Measurements from ENCODE around the gene ADNP2.

The ADNP2 gene

DNA sequence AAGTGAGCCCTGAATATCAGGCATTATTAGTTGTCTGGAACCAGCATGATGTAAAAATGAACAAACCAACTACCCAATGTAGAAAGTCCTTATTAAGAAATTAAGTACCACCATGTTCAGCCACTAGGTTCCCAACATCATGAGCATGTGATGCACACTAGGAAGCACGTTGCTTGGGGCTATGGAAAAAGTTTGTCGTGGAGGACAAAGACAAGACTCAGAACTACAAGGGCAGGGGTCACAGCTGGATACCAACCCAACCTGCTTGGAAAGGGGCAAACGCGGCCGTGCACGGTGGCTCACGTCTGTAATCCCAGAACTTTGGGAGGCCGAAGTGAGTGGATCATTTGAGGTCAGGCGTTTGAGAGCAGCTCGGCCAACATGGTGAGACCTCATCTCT lies 64.0 kb downstream of the ADNP2 start:
- no peak for DNase-seq

DNA sequence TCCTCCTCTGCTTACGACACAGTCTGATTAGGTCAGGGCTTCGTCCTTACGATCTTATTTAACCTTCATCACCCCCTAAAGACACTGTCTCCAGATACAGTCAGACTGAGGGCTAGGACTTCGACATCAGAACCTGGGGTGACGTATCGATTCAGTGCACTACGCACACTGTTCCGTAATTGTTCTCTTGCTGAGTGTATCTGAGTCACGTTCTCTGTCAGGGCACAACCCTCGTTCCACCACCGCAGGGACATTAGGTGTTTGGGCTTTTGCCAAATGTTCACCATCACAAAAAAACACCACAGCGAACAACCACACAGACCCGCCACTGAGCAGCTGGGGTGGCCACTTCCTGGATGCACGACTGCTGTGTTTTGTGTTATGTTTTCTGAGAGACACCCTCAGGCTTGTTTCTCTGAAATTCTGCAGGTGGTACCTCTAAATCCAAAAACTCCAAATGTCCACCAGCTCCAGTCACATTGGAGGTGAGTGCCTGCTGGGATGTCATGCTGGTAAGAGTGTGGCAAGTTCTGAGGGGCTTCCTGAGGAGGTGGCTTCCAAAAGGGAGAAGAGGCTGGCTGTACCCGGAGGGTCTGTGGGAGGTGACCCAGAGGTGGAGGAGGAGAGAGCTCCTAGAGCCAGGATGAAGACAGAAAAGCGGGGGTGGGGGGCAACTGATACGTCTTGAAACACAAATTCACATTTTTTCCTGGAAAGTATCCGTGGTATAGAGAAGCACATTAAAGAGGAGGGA lies 66.6 kb downstream of the ADNP2 start:
- DNase-seq, result peak; percentile 29

GRCh38 chr18:80176334-80177073 lies 67.4 kb downstream of the ADNP2 start:
- DNase-seq, result peak; percentile 73

- DNase-seq, result no peak
These were observed 68.1 kb downstream of the ADNP2 start for GRCh38 chr18:80177128-80177527.

DNA sequence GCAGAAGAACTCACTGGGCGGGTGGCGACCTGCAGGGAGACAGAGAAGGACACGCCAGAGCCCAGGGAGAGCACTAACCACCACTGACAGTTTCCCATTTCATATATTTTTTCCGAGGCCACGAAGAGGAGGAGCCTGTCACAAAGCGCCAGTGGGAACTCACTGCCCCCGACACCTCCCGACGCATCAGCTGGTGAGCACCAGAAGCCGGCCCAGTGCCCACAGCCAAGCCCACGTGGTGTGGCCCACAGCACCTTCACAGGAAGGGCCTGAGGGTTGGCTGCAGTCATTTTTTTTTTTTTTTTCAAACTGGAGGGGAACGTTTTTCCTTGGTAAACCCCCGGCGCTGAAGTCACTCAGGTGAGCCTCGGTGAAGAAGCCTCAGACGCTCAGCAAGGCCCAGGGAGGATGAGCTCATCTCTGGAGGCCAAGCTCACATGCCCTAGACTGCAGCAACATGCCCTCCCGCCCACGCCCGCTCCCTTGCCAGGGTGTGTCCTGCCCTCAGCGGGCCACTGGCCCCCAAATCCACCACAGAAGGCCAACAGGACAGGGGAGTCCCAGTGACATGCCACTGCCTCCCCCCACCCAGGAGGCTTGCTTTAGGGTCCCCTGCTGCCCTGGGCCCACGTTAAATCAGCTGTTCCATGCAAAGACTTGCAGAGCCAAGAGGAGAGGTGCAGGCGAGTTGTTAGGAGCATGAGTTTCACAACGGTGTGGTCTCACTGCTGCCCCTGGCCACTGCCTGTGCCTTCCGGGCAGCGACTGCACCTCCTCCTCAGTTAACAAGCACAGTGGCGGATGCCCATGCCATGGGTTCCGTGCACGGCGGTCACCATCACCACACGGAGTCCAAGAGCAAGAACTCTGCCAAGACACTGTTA lies 70.1 kb downstream of the ADNP2 start:
- DNase-seq, result no peak

DNA sequence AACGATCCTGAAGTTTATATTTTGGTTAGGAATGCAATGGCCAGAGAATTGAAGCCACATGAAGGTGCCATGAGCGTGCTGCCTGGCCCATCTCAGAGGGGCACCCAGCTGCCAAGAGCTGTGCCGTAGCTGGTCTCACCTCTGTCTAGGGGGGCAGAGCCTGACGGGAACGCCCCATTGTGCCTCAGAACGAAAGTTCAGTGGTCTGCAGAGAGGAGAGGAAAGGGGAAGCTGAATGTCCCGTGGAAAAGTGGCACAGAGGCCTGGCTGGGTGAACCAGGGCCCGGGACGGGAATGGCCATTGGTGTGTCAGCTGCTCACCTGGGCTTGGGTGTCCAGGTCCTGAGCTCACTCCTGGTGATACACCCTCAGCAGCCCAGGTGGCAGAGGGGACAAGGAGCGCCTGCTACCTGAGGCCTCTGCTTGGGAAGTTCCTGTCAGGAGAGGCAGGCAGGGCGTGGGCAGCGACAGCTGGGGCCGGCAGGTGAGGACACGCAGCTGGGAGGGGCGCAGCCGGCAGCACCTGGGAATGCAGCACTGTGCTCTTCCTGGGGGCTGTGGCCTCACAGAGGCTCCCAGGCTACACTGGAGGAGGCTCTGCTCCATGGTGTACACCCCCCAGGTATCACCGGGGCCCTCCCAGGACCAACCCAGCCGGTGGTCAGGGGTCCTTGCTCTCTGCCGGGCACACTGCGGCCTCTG lies 70.9 kb downstream of the ADNP2 start:
- DNase-seq, result peak; percentile 54

GRCh38 chr18:80180778-80181564 lies 71.9 kb downstream of the ADNP2 start:
- no peak for DNase-seq

- DNase-seq, result no peak
These were observed 72.8 kb downstream of the ADNP2 start for GRCh38 chr18:80181642-80182461.

DNA sequence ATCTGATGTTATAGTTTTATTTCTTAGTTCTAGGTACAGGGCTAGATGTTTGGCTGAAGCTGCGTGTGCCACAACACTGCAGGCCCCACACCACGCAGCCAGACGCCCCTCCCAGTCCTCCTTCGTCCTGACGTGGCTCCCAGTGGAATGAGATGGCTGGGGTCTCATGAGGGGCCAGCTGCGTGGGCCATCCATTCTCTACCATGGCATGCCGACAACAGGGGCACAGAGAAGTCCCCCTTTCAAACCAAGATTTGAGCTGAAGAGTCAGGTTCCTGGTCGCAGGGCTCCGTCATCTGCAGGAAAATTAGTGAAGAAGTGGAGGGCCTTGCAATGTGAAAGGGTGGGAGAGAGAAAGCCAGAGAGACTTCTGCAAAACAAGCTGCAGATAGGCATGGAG lies 73.8 kb downstream of the ADNP2 start:
- DNase-seq, result no peak

DNA sequence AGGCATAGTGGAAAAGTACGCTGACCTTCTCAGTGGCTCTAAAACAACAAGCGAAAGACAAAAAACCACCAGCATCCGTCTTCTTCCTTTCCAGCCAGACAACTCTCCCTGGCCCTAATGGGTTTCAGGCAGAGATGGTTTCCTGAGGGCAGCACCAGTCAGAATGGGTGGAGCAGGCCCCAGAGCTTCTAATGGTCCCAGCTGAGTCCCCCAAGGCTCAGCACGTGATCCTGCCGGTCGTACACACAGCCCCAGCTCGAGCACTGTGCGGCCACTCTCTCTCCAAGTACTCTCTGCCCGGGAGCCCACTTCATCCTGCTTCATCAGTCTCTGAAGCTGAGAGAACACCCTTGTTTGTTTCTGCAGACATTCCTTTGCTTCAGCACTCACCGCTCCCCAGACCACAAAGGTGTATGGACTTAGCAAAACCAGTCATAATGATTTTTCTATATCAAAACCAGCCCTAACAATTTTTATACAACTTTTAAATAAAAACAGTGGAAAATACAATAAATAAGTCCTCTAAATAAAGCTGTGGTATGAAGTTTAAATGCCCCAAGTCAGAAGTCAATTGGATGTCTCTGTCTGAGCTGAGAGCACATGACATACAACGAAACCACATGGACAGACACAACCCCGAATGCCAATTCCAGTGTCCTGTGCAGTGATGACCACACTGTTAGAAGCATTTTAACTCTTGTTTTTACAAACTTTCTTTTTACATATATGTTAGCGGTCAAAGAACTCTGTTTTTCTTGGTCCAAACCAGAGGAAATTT lies 74.4 kb downstream of the ADNP2 start:
- no peak for DNase-seq

- DNase-seq, result no peak
These were observed 75.2 kb downstream of the ADNP2 start for GRCh38 chr18:80184243-80184772.

- DNase-seq, result no peak
These were observed 76.5 kb downstream of the ADNP2 start for GRCh38 chr18:80185545-80185944.

GRCh38 chr18:80187956-80188642 lies 79.0 kb downstream of the ADNP2 start:
- DNase-seq, result no peak

GRCh38 chr18:80188643-80189530 lies 79.8 kb downstream of the ADNP2 start:
- DNase-seq, result no peak

DNA sequence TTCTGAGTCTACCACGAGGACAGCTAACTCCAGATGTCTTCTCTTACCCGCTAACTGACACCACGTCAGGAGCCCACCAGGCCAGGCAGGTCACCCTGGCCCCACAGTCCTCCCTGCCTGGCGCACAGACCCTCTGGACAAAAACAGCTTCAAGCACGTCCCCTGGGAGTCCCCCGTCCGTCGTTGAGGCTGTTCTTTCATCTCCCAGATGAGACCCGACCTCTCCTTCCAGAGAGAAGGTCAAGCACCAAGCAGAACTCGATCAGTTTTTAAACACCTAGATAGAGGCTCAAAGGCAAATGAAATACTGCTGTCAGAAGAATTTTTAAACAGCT lies 80.4 kb downstream of the ADNP2 start:
- DNase-seq, result no peak
